Prostate gland (tissue), 2 donors: ENCODE measurements around the gene SLC22A1.

Experiments
- POLR2A ChIP-seq: fragments of 450-650 bp; IDR thresholded peaks from one replicate; pipeline ENCODE4 v1.6.1; 2016; ENCODE audit warnings: antibody characterized with exemption, mild to moderate bottlenecking
- POLR2AphosphoS5 ChIP-seq: sonication (generic); formaldehyde crosslinking; IDR thresholded peaks from one replicate; pipeline ENCODE4 v1.6.1; 2017; ENCODE audit warnings: antibody characterized with exemption
- TF ChIP-seq, protein P1 (sequence below), 4 experiments: fragments of 200-600 bp in 2 of 4; fragments of 450-650 bp in 2 of 4; sonication (generic) in 2 of 4; IDR thresholded peaks; 1 replicate in 3 of 4; 2 replicates in 1 of 4; pipeline ENCODE4 v1.5.1; 2016 to 2019; ENCODE audit warnings: antibody characterized with exemption in 4 of 4, mild to moderate bottlenecking in 2 of 4, moderate library complexity in 2 of 4

DNA sequence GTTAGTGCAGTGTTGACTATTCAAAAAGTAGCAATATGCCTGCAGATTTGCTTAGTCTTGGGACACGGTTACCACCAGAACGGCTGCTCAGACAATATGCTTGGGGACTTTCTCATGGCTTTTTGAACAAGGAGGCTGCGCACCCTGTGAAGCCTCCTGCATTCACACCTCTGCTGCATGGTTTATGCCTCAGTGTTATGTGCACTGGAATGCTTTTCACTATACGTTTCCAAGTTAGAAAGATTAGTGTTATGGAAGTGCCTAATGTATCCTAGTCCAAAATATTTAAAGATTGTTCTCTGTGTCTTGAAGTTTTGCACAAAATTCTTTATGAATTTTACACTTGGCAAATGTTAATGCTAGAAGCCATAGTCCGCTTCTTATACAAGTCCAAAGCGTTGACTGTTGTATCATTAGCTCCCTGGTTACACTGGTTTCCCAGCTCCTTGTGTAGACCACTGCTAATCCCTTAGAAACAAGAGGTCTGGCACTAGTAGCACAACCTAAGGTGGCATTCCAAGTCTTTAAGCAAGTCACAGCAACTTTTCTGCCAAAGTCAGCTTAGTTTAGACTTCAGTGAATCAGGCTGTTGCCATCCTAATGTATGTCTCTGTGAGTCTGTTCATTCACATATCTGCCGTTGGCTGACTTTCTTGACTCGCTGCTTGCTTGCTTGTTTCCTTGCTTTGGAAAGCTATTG, 26.3 kb upstream of the SLC22A1 start:
- TF ChIP-seq, protein P1, sequence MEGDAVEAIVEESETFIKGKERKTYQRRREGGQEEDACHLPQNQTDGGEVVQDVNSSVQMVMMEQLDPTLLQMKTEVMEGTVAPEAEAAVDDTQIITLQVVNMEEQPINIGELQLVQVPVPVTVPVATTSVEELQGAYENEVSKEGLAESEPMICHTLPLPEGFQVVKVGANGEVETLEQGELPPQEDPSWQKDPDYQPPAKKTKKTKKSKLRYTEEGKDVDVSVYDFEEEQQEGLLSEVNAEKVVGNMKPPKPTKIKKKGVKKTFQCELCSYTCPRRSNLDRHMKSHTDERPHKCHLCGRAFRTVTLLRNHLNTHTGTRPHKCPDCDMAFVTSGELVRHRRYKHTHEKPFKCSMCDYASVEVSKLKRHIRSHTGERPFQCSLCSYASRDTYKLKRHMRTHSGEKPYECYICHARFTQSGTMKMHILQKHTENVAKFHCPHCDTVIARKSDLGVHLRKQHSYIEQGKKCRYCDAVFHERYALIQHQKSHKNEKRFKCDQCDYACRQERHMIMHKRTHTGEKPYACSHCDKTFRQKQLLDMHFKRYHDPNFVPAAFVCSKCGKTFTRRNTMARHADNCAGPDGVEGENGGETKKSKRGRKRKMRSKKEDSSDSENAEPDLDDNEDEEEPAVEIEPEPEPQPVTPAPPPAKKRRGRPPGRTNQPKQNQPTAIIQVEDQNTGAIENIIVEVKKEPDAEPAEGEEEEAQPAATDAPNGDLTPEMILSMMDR (IDR thresholded peaks at IDR 0.05), result no peak
- no peak for TF ChIP-seq POLR2A
- no peak for TF ChIP-seq POLR2AphosphoS5
